GM18502 (cell line): ENCODE results near the gene CDK11A.
A peak's percentile ranks its signal among the peaks of the same experiment; 100 is the strongest.
"Not testable (repeated sequence)": the region's sequence is repeated elsewhere in the genome, so short reads cannot be mapped to it uniquely, and the experiment has no call there.

Experiments
- ATAC-seq: cut with Tn5 transposase; IDR thresholded peaks from one replicate; pipeline ENCODE4 v1.9.1; 2021; ENCODE audit warnings: mild to moderate bottlenecking; ENCODE audit not compliant: unreplicated experiment, poor library complexity

CDK11A gene

DNA sequence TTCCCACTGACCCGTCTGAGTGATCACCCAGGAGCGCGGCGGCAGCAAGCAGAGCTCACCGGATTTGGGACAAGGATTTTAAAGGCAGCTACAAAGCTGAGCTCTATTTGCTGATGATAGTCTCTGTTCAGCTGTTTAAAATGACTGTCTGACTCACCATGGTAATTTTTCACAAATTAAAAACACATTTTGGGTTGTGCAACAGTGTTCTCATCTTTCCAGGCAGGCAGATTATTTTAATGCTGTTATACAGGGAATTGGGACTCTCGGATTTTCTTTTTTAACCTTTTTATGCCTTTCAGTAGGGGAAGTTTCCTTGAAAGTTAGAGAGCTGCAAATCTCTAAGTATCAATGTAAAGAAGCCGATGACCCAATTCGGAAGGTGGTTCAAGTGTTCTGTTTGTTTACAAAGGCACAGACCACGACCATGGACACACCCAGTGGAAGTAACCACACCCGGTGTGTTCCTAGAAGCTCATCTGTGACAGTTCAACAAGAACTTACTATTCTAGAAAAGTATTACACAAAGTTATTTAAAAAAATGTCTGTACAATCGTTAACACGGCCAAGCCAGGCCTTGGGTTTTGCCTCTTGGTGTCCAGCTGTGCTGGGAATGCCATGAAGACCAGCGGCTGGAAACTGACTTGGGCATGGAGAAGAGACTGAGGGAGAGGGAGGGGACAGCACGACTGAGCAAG is 4.3 kb upstream of the CDK11A start:
- ATAC-seq: not testable (repeated sequence)

DNA sequence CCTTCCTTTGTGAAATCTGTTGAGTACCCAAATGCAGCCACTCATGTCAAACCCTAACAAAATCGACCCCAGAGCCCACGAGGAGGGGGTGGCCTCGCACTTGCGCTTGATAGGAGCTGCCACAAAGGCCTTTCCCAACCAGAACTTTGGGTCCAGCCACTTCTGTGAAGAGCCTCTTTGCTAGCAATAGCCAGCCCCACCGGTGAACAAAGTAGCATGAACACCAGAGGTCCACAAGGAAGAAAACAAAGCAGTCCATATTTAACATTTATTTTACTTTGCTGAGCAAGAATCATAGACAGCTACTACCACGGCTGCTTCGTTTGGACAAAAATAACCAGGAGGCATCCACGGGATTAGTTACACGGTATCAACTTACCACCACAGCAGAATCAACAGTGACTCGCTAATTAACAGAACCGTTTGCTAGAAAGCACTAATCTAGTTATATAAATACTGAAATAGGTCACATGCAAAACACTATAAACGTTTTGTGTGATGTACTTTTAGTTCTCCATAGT is 3.0 kb upstream of the CDK11A start:
- ATAC-seq: not testable (repeated sequence)

GRCh38 chr1:1726088-1726487 is 1.9 kb upstream of the CDK11A start:
- ATAC-seq: not testable (repeated sequence)

GRCh38 chr1:1721201-1721600 is 3.0 kb downstream of the CDK11A start:
- ATAC-seq: no peak

DNA sequence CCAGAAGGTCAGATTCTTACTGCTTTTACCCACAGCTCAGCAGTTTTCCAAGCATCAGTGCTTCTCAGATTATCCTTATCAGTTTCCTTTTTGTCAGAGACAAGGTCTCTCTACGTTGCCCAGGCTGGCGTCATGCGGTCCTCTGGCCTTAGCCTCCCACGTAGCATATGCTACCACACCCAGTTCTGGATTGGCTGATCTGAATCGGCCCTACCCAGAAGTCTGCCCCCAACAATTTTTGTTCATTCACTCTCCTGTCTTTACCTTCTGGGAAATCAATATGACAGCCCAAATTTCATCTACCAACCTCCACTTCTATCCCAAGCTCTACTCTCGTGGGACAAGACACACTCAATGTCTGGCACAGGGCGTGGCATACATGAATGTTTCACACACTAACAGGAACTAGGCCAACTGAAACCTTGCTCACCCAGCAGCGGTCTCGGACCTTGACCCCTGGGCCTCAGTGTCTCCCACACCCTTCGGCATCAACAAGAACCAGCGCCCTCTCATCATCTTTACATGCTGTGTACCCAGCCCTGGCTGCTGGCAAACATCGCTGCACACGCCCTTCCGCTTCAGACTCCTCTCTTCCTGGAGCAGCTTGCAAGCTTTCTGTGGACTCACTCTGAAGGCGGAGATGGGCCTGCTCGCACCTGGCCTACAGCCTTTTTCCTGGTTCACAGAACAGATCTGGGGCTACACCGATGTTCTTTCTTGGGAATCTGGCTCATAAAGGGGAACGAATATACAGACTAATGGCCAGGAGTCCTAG is 8.9 kb downstream of the CDK11A start:
- ATAC-seq: not testable (repeated sequence)

GRCh38 chr1:1707897-1708296 is 16.3 kb downstream of the CDK11A start:
- not testable (repeated sequence) for ATAC-seq

GRCh38 chr1:1707241-1707640 is 16.9 kb downstream of the CDK11A start:
- not testable (repeated sequence) for ATAC-seq

DNA sequence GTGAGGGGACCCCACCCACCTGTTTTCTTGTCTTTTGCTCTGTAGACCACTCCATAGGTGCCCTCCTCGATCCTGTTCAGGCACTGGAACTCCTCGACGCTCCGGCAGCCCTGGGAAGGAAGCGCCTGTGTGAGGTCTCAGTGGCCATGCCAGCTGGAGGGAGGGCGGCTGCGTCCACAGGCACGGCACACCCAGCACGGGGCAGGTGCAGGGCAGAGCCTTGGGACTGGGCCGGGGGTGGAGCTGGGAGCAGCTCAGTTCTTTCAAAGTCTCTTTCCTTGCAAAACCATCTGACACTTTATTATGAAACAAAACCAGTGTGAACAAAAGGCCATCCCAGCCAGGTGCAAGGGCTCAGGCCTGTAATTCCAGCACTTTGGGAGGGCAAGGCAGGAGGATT is 18.5 kb downstream of the CDK11A start:
- not testable (repeated sequence) for ATAC-seq

DNA sequence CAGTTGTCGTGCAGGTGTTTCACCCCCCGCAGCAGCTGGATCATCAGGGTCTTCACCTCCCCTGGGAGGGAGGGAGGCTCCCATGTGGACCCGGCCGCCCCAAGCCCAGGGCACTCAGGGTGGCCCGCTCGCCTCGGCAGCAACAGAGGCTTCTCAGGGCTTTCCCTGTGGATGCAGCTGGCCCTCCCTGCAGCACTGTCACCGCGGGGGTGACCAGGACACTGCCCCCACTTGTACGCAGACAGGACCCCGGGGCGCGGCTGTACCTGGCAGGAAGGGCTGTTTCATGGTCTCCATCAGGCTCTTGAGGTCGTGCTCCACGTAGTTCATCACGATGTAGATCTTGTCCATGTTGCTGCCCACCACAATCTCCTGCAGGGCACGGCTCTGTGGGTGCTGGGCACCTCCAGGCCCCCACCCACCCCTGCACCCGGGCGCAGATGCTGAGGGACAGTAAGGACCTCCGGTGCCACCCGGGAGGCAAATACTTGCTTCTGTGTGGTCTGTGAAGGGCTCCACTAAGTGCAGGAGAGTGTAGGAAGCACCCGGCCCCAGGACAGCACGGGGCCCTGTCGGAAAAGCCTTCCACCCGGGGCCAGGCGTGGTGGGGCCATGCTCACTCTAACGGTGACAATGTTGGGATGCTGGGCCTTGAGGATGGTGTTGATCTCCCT is 19.7 kb downstream of the CDK11A start:
- not testable (repeated sequence) for ATAC-seq

DNA sequence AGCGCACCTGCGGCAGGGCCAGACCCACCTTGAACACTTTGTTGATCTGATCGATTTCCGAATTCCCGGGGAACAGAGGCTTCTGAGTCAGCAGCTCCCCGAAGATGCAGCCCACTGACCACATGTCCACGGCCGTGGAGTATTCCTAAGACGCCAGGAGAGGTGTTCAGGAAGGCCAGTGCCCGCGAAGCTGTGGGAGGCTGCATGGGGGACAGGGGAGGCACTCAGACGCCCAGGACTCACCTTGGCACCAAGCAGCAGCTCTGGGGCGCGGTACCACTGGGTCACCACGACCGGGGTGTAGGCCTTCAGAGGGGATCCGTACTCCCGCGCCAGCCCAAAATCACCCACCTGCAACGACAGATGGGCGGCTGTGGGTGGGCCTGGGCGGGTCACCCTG is 20.4 kb downstream of the CDK11A start:
- ATAC-seq: no peak

- ATAC-seq: not testable (repeated sequence)
Observed at GRCh38 chr1:1702506-1702905, 21.7 kb downstream of the CDK11A start.

GRCh38 chr1:1700557-1700956 is 23.6 kb downstream of the CDK11A start:
- not testable (repeated sequence) for ATAC-seq

DNA sequence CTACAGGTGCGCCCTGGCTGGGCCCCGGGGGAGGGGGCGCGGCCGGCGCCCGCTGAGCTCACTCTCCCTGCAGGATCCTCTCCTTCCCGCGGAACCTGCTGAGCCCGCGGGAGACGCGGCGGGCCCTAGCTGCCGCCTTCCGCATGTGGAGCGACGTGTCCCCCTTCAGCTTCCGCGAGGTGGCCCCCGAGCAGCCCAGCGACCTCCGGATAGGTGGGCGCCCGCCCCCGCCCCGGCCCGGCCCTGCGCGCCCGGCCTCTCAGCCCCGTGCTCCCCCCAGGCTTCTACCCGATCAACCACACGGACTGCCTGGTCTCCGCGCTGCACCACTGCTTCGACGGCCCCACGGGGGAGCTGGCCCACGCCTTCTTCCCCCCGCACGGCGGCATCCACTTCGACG is 24.1 kb downstream of the CDK11A start:
- ATAC-seq: not testable (repeated sequence)

GRCh38 chr1:1699061-1699460 is 25.1 kb downstream of the CDK11A start:
- not testable (repeated sequence) for ATAC-seq

DNA sequence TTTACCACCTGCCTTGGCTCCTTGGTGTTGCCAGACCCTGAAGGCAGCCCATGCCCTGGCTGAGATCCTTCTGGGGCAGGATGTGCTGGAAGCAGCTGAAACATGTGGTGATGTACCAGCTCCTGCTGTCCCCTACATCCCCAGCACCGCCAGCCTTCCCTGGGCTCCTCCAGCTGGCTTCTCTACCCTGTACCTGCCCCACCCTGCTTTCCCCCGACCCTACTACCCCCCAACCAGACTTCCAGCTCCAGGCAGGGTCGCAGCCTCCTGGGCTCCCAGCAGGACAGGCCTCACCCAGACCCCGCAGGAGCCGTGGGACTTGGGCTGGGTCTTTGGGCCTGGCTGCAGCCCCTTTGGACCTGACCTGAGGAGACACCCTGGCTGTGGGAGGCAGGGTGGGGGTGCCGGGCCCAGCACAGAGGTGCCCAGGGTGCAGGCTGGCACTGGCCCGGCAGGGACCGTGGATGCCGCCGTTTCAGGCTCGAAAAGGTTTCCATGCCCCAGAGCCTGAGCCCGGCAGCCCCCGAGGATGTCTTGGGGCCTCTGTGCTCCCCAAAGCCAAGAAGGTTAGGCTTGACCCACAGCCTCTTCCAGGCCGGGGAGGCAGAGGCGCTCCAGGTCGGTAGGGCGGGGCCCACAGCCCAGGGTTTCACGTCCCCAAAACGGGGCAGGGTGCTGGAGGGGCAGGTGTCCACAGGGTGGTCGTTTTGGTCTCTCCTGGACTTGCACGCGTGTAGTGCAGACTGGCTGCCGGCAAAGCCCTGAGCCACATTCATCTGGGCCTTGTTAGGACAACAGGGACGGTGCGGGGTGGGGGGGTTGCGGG is 26.6 kb downstream of the CDK11A start:
- not testable (repeated sequence) for ATAC-seq

GRCh38 chr1:1696431-1697357 is 27.5 kb downstream of the CDK11A start:
- not testable (repeated sequence) for ATAC-seq

- peak; percentile 76 for ATAC-seq
Observed at GRCh38 chr1:1692714-1693647, 31.2 kb downstream of the CDK11A start, which contains the start of gene SLC35E2B. Gene SLC35E2B, minus strand, starts transcription at chr1:1692795. Its CDS starts 16,096 bp downstream, at chr1:1676699.

GRCh38 chr1:1692324-1692713 is 31.8 kb downstream of the CDK11A start:
- peak; percentile 39 for ATAC-seq
